ENCODE results near the gene CDH13.
A peak's percentile ranks its signal among the peaks of the same experiment; 100 is the strongest.

The CDH13 gene

DNA sequence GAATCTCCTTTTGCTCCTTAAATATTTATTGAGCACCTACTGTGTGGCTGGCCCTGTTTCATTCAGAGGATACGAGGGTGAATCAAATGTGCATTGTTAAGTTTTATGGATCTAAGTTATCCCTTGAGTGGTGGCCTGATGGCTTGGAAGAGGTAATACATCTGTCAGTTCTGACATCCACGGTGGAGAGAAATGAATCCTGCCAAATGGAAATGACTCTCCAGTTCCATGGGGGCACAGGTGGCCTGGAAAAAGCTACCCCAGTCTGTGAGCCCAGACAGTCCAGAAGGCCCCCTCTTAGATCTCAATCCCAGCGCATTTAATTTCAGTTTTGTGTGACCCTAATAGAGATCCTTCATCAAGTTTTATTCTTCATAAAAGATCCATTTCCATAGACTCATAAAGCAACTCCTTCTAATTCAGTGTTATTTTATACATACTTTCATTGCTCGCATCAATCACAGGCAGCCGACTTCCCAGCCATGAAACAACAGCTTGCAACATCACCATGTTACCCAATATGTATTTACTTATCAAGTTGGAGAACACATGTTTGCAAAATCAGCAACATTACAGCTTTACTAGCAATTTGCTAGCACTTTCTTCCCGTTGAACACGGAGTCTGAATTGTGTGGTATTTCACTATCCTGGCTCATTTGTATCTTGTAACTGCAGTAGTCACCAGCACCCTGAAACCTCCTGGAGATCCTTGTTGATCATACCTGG lies 846.2 kb downstream of the CDH13 start:
- DNase-seq = no peak

DNA sequence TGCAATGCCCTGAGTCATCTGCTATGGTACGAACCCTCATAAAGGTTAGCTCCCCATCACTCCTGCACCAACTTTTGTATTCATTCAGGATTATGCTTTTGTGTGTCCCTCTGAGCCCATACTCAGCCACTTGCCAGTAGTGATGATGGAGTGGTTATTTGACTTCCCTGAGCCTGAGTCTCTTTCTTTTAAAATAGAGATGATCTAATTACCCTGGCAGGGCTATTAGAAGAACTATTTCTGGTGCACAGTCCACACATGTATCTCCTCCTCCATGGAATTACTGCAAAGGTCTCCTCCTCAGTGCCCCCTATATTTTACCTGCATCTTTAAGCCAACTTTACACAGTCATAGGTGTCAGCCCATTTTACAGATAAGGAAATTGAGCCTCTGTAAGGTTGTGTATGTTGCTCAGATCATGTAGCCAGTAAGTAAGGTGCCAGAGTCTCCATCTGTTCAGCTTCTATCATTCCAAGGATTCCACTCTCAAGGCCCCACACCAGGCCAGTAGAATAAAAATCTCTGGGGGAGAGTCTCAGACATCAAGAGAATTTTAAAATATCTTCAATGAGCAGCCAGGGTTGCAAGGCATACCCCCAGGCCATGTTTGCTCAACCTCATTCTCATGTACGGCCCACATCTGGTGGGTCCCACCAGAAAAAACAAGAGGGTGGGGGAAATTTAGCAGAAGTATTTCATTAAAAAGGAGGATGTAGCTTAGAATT lies 847.3 kb downstream of the CDH13 start:
- DNase-seq = no peak

DNA sequence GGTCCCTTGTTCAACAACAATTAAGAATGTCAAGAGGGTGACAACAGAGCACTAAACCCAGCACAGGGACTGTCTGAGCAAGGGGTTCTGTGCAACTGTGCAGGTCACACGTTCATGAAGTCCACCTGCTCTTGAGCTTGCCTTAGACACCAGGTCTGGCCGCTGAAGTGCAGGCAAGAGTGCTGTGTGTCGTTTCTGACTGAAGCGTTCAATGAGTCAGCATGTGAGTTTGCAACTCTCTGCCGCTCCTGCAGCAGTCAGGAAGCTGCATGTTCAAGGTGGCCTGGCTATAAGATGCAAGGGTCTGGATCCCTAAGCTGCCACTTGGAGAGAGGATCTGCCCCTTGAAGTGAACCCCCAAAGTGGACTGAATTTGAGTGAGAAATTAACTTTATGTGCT lies 848.3 kb downstream of the CDH13 start:
- no peak for DNase-seq

DNA sequence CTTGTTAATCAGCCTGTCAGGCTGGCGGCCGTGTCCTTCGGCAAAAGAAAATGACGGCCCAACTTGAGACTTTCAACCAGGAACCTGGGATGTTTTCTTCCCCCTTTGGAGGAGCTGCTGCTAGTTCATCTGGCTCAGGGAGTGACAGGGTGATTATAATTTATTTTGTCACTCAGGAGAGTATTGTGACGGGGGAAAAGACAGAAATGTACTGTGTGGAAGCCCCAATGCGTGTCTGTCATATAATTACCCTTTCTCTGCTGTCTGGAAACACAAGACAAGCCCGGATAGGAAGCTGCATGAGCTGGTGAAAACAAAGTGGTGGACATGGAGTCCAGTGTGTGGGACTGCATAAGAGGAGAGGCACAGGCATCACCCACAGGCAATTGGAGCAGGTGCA lies 854.8 kb downstream of the CDH13 start:
- DNase-seq = no peak

- DNase-seq = no peak
Measured at GRCh38 chr16:83482545-83483162, 855.9 kb downstream of the CDH13 start.

GRCh38 chr16:83490073-83490472 lies 863.3 kb downstream of the CDH13 start:
- DNase-seq = no peak

DNA sequence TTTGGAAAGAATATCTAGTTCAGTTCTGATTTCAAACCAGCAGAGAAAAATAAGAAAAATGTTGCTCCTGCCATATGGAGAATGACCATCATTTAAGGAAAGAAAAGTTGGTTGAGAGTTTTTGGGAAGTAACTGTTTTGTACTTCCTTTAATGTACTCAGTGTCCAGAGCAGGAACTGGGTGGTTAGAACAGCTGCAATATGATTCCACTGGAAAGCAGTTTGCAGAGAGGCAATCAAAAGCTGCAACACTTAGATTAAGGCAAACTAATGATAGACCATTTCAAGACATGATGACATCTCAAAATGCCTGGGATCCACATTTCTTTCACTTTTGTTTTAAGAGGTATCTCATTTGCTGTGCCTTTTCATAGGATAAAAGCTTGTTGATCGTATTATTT lies 867.7 kb downstream of the CDH13 start:
- no peak for DNase-seq

GRCh38 chr16:83501481-83501880 lies 874.7 kb downstream of the CDH13 start:
- DNase-seq = no peak

DNA sequence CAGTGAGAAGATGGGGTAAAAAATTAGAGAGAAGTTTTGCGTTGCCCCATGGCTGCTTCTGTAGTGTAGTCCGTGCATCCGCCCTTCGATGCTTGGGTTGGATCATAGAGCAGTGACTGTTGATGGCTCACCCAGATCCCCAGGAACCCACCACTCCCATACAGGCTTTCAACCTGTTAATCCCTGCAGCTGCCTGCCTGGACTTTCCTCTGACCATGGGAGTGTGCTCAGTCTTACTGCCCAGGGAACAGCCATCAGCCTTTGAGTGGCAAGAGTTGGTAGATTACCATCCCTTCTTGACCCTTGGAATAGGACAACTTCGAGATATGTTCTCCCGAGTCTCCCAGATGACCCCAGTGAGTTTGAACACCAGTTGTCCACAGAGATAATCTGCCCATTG lies 881.5 kb downstream of the CDH13 start:
- DNase-seq = no peak

DNA sequence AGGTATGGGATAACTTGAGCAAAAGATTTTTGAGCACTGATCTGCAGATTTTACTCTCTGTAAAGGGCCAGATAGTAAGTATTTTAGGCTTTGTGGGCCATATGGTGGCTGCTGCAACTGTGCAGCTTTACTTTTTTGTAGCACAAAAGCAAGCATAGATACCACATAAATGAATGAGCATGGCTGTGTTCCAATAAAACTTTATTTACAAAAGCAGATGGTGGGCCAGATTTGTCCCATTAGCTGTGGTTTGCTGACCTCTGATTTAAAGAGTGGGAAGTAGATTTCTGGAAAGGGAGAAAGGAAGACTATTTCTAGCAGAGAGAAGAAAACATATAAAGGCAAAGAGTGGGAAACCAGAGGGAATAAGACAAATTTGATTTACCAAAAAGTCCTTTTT lies 882.5 kb downstream of the CDH13 start:
- no peak for DNase-seq

- no peak for DNase-seq
Measured at GRCh38 chr16:83510906-83511305, 884.1 kb downstream of the CDH13 start.

DNA sequence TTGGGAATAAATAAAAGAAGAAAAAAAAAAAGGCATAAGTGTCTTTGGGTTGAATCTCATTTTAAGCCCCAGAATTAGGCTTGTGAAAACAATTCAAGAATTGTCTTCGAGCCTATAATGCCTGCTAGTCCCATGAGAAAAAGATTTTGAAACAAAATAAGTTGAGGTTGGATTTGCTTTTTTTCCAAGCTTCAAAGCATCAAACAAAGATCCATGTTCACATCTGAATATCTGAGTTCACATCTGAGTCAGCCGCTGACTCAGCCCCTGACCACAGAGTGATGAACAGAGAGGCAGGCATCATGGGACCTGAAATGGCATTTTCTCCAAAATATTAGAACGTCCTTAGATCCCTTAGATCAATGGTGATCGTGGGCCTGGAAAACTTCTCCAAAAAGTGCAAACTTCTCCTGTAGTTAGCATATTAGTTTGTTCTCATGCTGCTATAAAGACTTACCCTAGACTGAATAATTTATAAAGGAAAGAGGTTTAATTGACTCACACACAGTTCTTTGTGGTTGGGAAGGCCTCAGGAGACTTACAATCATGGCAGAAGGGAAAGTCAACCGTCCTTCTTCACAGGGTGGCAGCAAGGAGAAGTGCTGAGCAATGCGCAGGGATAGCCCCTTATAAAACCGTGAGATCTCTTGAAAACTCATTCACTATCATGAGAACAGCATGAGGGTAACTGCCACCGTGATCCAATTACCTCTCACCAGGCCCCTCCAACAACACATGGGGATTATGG lies 886.4 kb downstream of the CDH13 start:
- DNase-seq = peak; percentile 25

DNA sequence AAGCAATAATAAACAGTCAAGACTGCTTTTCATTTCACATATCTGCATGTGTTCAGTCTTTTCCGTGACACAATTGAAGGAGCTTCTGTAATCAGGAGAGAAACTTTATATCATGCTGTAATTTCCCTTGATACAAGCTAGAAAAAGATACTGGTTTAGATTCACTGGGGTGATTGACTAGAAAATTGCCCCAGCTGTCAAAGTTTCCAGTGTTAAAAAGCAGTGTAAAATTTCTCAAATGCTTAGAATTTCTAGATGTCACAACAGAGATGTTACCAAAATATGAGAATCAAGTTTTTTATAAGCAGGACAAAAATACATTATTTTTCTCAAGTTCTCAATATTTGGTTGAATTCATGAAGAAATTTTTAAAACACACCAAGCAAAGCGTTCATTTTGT lies 888.6 kb downstream of the CDH13 start:
- DNase-seq = no peak

DNA sequence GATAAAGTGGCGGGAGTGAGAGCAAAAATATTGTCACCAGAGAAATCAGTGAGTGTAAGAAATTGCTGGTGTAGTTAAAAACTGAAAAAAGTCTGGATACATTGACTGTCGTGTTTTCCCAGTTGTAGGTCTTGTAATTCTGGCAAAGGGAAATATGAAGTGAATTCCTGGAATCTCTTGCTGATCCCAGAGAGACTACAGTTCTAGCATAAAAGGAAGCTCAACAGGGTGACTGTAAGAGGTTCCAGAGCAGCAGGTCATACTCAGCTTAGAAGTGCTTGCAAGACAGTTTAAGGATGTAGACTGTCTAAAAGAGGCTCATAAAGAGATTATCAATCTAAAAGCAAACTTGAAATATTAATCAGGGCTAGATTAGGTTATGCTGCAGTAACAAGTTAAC lies 890.2 kb downstream of the CDH13 start:
- no peak for DNase-seq

DNA sequence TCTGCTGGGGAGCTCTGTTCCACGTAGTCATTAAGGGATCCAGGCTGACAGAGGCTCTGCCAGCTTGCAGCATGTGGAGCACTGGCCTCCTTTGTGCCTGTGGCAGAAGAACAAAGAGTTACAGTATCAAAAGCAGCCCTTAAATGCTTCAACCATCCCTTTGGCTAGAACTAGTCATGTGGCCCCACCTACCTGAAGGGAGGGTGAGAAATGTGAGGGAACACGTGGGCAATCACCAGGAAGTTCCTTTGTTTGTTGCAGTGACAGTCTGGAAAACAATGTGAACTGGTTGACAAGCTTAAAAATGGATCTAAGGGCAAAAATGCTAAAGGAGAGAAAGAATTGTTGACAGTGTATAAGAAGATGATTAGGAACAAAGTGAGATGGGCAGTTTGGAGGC lies 890.6 kb downstream of the CDH13 start:
- DNase-seq = no peak

- DNase-seq = no peak
Measured at GRCh38 chr16:83520596-83520995, 893.8 kb downstream of the CDH13 start.

DNA sequence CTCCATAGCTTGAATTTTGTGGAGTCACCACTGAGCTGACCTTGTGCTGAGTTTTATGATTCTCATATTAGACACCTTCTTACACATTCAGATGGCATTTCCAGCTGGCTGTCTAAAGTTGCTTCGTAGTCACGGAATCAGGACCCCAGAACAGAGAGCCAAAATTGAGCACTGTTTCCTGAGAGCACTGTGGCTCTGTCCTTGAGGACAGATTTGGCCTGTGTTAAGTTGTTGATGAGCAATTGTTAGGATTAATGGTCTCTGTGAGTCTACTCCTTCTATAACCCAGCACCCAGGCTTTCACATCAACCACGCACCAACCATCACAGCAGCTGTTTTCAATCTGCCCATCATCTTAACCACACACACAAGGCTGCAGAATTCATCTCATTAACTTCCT lies 903.5 kb downstream of the CDH13 start:
- DNase-seq = peak; percentile 0

DNA sequence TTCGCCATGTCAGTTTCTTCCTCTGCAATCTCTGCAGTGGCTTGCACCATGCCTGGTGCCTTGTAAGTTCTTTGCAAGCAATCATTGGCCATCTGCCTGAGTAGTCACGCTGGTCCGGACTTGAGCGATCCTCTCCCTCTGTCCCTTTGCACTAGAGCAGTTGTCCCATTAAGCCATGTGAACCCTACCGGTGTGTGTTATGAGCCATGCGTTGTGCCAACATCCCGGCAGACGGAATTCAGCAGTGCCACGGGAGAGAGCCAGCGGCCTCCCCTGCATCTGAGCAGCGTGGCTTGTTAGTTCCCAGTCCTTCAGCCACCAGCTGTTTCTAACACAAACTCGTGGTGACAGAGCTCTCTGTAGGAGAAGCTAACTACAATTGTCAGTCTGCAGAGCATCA lies 905.9 kb downstream of the CDH13 start:
- DNase-seq = no peak

GRCh38 chr16:83533193-83533592 lies 906.4 kb downstream of the CDH13 start:
- peak; percentile 47 for DNase-seq

DNA sequence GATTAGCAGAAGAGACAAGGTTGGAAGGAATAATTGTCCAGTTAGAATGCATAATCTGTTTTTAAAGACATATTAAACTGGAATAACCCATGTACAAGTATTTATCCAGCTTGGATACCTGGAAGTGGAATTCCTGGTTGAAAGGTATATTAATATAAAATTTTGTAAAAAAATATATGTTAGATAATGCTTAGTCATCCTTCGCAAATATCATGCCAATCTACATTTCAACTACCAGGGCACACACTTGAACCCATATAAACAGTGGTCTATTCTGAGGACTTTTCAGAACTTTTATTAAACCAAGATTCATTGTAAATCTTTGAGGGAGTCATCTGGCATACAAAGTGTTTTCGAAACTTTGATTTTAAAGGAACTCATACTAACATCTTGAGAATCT lies 911.9 kb downstream of the CDH13 start:
- DNase-seq = no peak

GRCh38 chr16:83539736-83540490 lies 913.1 kb downstream of the CDH13 start:
- DNase-seq = no peak

GRCh38 chr16:83541231-83541630 lies 914.5 kb downstream of the CDH13 start:
- no peak for DNase-seq

DNA sequence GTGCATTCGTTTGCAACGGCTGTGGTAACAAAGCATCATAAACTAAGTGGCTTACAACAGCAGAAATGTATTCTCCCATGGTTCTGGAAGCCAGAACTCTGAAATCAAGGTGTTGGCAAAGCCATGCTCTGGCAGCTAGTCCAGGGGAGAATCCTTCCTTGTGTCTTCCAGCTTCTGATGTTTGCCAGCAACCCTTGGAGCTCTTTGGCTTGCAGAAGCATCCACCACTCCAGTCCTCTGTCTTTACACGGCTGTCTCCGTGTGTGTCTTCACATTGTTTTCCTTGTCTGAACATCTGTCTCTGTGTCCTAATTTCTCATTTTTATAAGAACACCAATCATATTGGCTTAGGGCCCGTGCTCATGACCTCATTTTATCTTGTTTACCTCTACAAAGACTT lies 915.7 kb downstream of the CDH13 start:
- no peak for DNase-seq

Data from T1000 (cell line).